PFSK-1 (cell line): ENCODE results near the gene KCNQ4.

ENCODE experiments used
- FOXP2 ChIP-seq: optimal IDR thresholded peaks from 2 replicates; pipeline ENCODE3; 2011; ENCODE audit warnings: borderline replicate concordance, control low read depth, inconsistent platforms; ENCODE audit not compliant: insufficient read depth; ENCODE audit errors: extremely low read length, extremely low read depth
- POLR2AphosphoS5 ChIP-seq: IDR thresholded peaks from 2 replicates; pipeline ENCODE4 v1.6.1; 2012; ENCODE audit warnings: low read depth, mild to moderate bottlenecking, control low read depth, low read length, moderate library complexity
- SIN3A ChIP-seq: IDR thresholded peaks from 2 replicates; pipeline ENCODE4 v1.6.1; 2012; ENCODE audit warnings: mild to moderate bottlenecking, low read length, moderate library complexity, borderline replicate concordance; ENCODE audit not compliant: insufficient read depth
- TAF1 ChIP-seq: IDR thresholded peaks from 2 replicates; pipeline ENCODE4 v1.6.1; 2012; ENCODE audit warnings: low read length, control low read depth, borderline replicate concordance; ENCODE audit not compliant: insufficient read depth
- TF ChIP-seq, protein P1 (sequence below), 2 experiments: IDR thresholded peaks; 2 replicates each; pipeline versions ENCODE4 v1.6.1 to v1.8.0; 2011 to 2012; ENCODE audit warnings: low read depth in 2 of 2, low read length in 2 of 2, control low read depth in 1 of 2, inconsistent platforms in 1 of 2, mild to moderate bottlenecking in 1 of 2, moderate library complexity in 1 of 2; ENCODE audit not compliant: insufficient read depth in 1 of 2

KCNQ4 gene

DNA sequence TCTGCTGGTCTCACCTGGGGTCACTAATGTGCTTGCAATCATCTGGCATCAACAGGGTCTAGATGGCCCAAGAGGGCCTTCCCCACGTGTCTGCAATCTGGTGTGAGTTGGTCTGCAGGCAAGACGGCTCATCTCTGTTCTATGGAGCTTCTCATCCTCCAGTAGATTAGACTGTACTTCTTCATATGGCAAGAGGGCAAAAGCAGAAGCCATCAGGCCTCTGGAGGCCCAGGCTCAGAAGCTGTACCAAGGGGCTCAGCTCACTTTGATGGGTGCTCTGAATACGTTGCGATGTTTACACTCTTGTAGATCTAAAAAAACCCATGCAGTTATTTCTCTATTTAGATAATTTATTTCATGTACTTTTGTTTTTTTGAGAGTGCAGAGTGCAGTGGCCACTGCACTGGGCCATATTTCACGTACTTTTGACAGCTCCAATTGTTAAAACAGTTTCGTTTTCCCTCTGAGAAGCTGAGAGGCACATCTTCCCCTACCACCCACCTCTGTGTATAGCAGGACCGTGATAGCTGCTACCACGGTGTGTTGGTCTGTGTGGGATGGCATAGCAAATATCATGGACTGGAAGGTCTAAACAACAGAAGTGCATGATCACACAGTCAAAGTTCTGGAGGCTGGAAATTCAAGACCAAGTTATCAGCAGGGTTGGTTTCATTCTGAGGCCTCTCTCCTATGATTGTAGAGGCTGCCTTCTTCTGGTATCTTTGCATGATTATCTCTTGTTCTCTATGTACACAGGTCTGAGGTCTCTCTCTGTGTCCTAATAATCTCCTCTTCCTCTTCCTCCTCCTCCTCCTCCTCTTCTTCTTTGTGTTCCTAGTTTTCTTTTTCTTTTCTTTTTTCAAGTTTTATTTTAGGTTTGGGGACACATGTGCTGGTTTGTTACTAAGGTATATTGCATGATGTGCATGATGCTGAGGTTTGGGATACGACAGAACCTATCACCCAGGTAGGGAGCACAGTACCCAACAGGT, 61.6 kb downstream of the KCNQ4 start:
- TF ChIP-seq POLR2AphosphoS5 = no peak
- no peak for TF ChIP-seq SIN3A
- no peak for TF ChIP-seq TAF1
- TF ChIP-seq, protein P1, sequence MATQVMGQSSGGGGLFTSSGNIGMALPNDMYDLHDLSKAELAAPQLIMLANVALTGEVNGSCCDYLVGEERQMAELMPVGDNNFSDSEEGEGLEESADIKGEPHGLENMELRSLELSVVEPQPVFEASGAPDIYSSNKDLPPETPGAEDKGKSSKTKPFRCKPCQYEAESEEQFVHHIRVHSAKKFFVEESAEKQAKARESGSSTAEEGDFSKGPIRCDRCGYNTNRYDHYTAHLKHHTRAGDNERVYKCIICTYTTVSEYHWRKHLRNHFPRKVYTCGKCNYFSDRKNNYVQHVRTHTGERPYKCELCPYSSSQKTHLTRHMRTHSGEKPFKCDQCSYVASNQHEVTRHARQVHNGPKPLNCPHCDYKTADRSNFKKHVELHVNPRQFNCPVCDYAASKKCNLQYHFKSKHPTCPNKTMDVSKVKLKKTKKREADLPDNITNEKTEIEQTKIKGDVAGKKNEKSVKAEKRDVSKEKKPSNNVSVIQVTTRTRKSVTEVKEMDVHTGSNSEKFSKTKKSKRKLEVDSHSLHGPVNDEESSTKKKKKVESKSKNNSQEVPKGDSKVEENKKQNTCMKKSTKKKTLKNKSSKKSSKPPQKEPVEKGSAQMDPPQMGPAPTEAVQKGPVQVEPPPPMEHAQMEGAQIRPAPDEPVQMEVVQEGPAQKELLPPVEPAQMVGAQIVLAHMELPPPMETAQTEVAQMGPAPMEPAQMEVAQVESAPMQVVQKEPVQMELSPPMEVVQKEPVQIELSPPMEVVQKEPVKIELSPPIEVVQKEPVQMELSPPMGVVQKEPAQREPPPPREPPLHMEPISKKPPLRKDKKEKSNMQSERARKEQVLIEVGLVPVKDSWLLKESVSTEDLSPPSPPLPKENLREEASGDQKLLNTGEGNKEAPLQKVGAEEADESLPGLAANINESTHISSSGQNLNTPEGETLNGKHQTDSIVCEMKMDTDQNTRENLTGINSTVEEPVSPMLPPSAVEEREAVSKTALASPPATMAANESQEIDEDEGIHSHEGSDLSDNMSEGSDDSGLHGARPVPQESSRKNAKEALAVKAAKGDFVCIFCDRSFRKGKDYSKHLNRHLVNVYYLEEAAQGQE (IDR thresholded peaks at IDR 0.05; ENCODE audit: insufficient read depth in 1 of 2, low read depth in 2 of 2, low read length in 2 of 2) = no peak
- TF ChIP-seq FOXP2 = no peak

DNA sequence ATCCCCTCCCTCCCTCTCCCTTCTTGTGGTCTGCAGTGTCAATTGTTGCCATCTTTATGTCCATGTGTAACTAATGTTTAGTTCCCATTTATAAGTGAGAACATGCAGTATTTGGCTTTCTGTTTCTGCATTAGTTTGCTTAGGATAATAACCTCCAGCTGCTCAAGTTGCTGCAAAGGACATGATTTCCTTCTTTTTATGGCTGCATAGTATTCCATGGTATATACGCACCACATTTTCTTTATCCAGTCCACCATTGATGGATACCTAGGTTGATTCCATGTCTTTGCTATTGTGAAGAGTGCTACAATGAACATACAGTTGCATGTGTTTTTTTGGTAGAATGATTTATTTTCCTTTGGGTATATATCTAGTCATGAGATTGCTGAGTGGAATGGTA, 62.3 kb downstream of the KCNQ4 start:
- TF ChIP-seq FOXP2 (no peak), SIN3A (no peak), TAF1 (no peak), POLR2AphosphoS5 (no peak)
- TF ChIP-seq, protein P1 (IDR thresholded peaks at IDR 0.05; ENCODE audit: insufficient read depth in 1 of 2, low read depth in 2 of 2, low read length in 2 of 2) = no peak

GRCh38 chr1:40847023-40847745, 63.6 kb downstream of the KCNQ4 start:
- TF ChIP-seq POLR2AphosphoS5 (no peak), TAF1 (no peak), FOXP2 (no peak), SIN3A (no peak)
- TF ChIP-seq, protein P1 (IDR thresholded peaks at IDR 0.05; ENCODE audit: insufficient read depth in 1 of 2, low read depth in 2 of 2, low read length in 2 of 2) = no peak

DNA sequence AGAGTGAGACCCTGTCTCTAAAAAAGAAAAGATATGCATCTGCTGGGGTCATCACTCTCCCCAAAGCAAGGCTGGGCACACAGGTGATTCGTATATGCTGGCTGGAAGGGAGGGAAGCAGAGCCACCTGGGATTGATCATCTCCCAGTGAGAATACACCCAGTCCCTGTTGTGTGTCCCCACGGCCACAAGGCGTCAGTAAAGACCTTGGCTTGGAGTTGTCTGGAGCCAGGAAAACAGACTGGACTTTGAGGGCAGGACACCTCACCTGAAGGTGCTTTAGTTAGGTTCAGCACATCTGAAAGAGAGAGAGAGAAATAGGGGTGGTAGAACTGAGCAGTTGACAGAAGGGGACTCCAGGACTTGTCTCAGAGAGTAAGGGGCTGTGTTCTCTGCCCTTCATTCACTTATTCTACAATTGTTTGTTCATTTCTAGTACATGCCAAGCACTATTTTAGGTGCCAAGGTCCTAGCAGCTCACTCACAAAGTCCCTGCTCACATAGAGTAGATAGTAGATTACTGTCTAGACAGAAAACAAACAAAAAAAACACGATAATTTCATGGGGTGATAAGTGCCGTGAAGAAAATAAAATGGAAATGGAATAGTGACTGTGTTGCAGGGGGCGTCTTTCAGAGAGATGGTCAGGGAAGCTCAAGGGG, 65.1 kb downstream of the KCNQ4 start:
- TF ChIP-seq POLR2AphosphoS5 = no peak
- TF ChIP-seq SIN3A = no peak
- TF ChIP-seq FOXP2 = no peak
- TF ChIP-seq, protein P1 (IDR thresholded peaks at IDR 0.05; ENCODE audit: insufficient read depth in 1 of 2, low read depth in 2 of 2, low read length in 2 of 2) = no peak
- no peak for TF ChIP-seq TAF1
